Omental fat pad (tissue), 4 donors: ENCODE measurements around the gene USP31. TPM values are rescaled to one million over a fixed set of nuclear protein-coding genes. Genes with fewer than 3 reads are reported as not detected.
"Not testable (repeated sequence)": the region's sequence is repeated elsewhere in the genome, so short reads cannot be mapped to it uniquely, and the experiment has no call there.

Source experiments
- ATAC-seq: fragments of 150-250 bp; one replicate; pipeline ENCODE4 v1.9.1; 2016; ENCODE audit warnings: mild to moderate bottlenecking, moderate library complexity; ENCODE audit not compliant: low FRiP score
- DNase-seq: peaks from one replicate; pipeline ENCODE4 v3.0.0-alpha.2; 2019; ENCODE audit warnings: low spot score
- CTCF ChIP-seq, 3 donors: fragments of 450-650 bp; IDR thresholded peaks; one replicate each; pipeline ENCODE4 v1.5.1; 2016 to 2017; ENCODE audit warnings: antibody characterized with exemption in 3 of 3, mild to moderate bottlenecking in 3 of 3, moderate library complexity in 2 of 3
- total RNA-seq, 4 donors: library from RNA; depleted of rRNA; stranded (reverse); fragments of >200 nt; gene quantifications; one replicate each; pipeline ENCODE4 v1.1.0, GENCODE V29; 2016

USP31 gene
- total RNA-seq, 4 donors from 2014 or later = 12.7 to 17.5 (median 15.9) TPM

GRCh38 chr16:23148513-23149266 is 562 bp downstream of the USP31 start:
- no peak for TF ChIP-seq CTCF (IDR thresholded peaks at IDR 0.05)
- DNase-seq (no peak), ATAC-seq (peak; percentile 49)

GRCh38 chr16:23148166-23148512 is 1.1 kb downstream of the USP31 start:
- ATAC-seq (no peak), DNase-seq (no peak)
- no peak for TF ChIP-seq CTCF (IDR thresholded peaks at IDR 0.05)

GRCh38 chr16:23147666-23148065 is 1.6 kb downstream of the USP31 start:
- TF ChIP-seq CTCF (IDR thresholded peaks at IDR 0.05) = no peak
- ATAC-seq = no peak
- no peak for DNase-seq

- no peak for DNase-seq
These were observed 2.2 kb downstream of the USP31 start for GRCh38 chr16:23146877-23147601.

GRCh38 chr16:23145608-23146007 is 3.6 kb downstream of the USP31 start:
- ATAC-seq (peak; percentile 40), DNase-seq (no peak)
- no peak for TF ChIP-seq CTCF (IDR thresholded peaks at IDR 0.05)

More at GRCh38 chr16:23146877-23147601, 2.2 kb downstream of the USP31 start:
- TF ChIP-seq CTCF (IDR thresholded peaks at IDR 0.05) = no peak
- ATAC-seq = no peak

- DNase-seq = no peak
- TF ChIP-seq CTCF (IDR thresholded peaks at IDR 0.05) = no peak
- no peak for ATAC-seq
These were observed 4.1 kb downstream of the USP31 start for GRCh38 chr16:23145186-23145585.

- ATAC-seq, DNase-seq: not testable (repeated sequence)
These were observed 4.9 kb downstream of the USP31 start for GRCh38 chr16:23144393-23144792.
